ENCODE data around the gene TADA2B. TPM values are rescaled to one million over a fixed set of nuclear protein-coding genes. Genes with fewer than 3 reads are reported as not detected.

TADA2B gene
- polyA plus RNA-seq, 3 donors: 2.0 to 10.2 (median 2.6) TPM

- peaks cover 0 to 18% of the 10 kb centered on the region in 2 donors for H3K27me3 ChIP-seq (ENCODE audit: control insufficient read depth in 2 of 2, insufficient read depth in 2 of 2, low read length in 2 of 2)
- no peak overlapping the region for H3K4me3 Mint-ChIP-seq
- no peak for DNase-seq
- H3K4me1 Mint-ChIP-seq: peaks cover 15% of the 10 kb centered on the region
- H3K4me2 ChIP-seq (replicated peaks; ENCODE audit: extremely low read depth, low read length, poor library complexity, severe bottlenecking): no peak overlapping the region
- H3K79me2 ChIP-seq (ENCODE audit: insufficient read depth, low read length): no peaks in the 10 kb centered on the region
- TF ChIP-seq, protein P1, sequence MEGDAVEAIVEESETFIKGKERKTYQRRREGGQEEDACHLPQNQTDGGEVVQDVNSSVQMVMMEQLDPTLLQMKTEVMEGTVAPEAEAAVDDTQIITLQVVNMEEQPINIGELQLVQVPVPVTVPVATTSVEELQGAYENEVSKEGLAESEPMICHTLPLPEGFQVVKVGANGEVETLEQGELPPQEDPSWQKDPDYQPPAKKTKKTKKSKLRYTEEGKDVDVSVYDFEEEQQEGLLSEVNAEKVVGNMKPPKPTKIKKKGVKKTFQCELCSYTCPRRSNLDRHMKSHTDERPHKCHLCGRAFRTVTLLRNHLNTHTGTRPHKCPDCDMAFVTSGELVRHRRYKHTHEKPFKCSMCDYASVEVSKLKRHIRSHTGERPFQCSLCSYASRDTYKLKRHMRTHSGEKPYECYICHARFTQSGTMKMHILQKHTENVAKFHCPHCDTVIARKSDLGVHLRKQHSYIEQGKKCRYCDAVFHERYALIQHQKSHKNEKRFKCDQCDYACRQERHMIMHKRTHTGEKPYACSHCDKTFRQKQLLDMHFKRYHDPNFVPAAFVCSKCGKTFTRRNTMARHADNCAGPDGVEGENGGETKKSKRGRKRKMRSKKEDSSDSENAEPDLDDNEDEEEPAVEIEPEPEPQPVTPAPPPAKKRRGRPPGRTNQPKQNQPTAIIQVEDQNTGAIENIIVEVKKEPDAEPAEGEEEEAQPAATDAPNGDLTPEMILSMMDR (IDR thresholded peaks at IDR 0.05): no peak
- peaks cover 14 to 18% of the 10 kb centered on the region in 2 donors for H3K4me1 ChIP-seq (ENCODE audit: control insufficient read depth in 1 of 2, insufficient read depth in 2 of 2, low read length in 2 of 2)
- no peak overlapping the region for H3K4me3 ChIP-seq (replicated peaks in 1 of 3; ENCODE audit: low read depth in 2 of 3, low read length in 3 of 3)
- intact Hi-C loops (cut with micrococcal nuclease): loop anchor here in 1 of 2 donors (10.0 kb wide), 1 partner anchor 533 kb away; the partner anchor contains the start of gene MAN2B2
- peaks cover 16 to 32% (median 26%) of the 10 kb centered on the region in 3 donors for H3K27me3 Mint-ChIP-seq (ENCODE audit: low read depth in 3 of 3)
- 92% methylated on average over 8 of the region's 11 CpGs for WGBS (ENCODE audit: insufficient coverage)
- no peaks in the 10 kb centered on the region for H3K36me3 ChIP-seq (replicated peaks in 1 of 2; ENCODE audit: control insufficient read depth in 1 of 2, insufficient read depth in 2 of 2, low read length in 2 of 2)
- H3K9me3 ChIP-seq (replicated peaks in 1 of 2; ENCODE audit: control insufficient read depth in 1 of 2, insufficient read depth in 1 of 2, low read length in 2 of 2): peaks cover 2 to 3% of the 10 kb centered on the region in 2 donors
- H3K36me3 Mint-ChIP-seq: no peaks in the 10 kb centered on the region
- no peak overlapping the region for H3K27ac ChIP-seq (ENCODE audit: low read depth in 1 of 2, low read length in 2 of 2)
- no peak overlapping the region for H3K27ac Mint-ChIP-seq
- H3K9me3 Mint-ChIP-seq: peaks cover 0 to 16% (median 10%) of the 10 kb centered on the region in 7 donors
- no peaks in the 10 kb centered on the region for H4K20me1 ChIP-seq (ENCODE audit: insufficient read depth, low read length)
- no peak overlapping the region for H3K9ac ChIP-seq (ENCODE audit: insufficient read depth, low read length, poor library complexity, severe bottlenecking)
- no peak overlapping the region for H2AFZ ChIP-seq (ENCODE audit: insufficient read depth, low read depth, low read length, poor library complexity, severe bottlenecking)
Measured at GRCh38 chr4:7107166-7107905, 64.2 kb downstream of the TADA2B start.

Other genes starting within 250 kb of the TADA2B start
- gene TBC1D14, start 133.5 kb upstream of the TADA2B start, polyA plus RNA-seq: 10 to 100 TPM; 36.3 to 44.7 (median 39.3) TPM
- 10 to 100 TPM; 44.1 to 49.6 (median 45.4) TPM for gene GRPEL1, start 24.7 kb downstream of the TADA2B start, polyA plus RNA-seq
- under 1 TPM in 2 of 3 donors, not detected in 1; 0.46 to 0.55 TPM for gene SORCS2, start 149.2 kb downstream of the TADA2B start, polyA plus RNA-seq